Nephron progenitor cell (in vitro differentiated cells): Measurements from ENCODE around the gene SYT5.
A peak's percentile ranks its signal among the peaks of the same experiment; 100 is the strongest.

Source experiments
- DNase-seq: peaks from one replicate; pipeline ENCODE4 v3.0.0; 2021
- H3K27ac Mint-ChIP-seq: 2 replicates; pipeline ENCODE4 v1.8.0; 2021; ENCODE audit warnings: mild to moderate bottlenecking, moderate library complexity, mixed read lengths
- H3K27me3 Mint-ChIP-seq: 2 replicates; pipeline ENCODE4 v1.8.0; 2021; ENCODE audit warnings: mild to moderate bottlenecking, low read depth, mixed read lengths; ENCODE audit not compliant: poor library complexity
- H3K36me3 Mint-ChIP-seq: 2 replicates; pipeline ENCODE4 v1.8.0; 2021; ENCODE audit warnings: low read depth, mixed read lengths
- H3K4me1 Mint-ChIP-seq: 2 replicates; pipeline ENCODE4 v1.8.0; 2021; ENCODE audit warnings: mixed read lengths
- H3K4me3 Mint-ChIP-seq: 2 replicates; pipeline ENCODE4 v1.8.0; 2021; ENCODE audit warnings: mild to moderate bottlenecking, moderate library complexity, mixed read lengths
- H3K9me3 Mint-ChIP-seq: 2 replicates; pipeline ENCODE4 v1.8.0; 2021; ENCODE audit warnings: mild to moderate bottlenecking, moderate library complexity, mixed read lengths
- TF ChIP-seq, protein P1 (sequence below): fragments of 200-600 bp; sonication (generic); IDR thresholded peaks from 2 replicates; pipeline ENCODE4 v1.5.0; 2021; ENCODE audit warnings: antibody characterized with exemption

Gene SYT5

DNA sequence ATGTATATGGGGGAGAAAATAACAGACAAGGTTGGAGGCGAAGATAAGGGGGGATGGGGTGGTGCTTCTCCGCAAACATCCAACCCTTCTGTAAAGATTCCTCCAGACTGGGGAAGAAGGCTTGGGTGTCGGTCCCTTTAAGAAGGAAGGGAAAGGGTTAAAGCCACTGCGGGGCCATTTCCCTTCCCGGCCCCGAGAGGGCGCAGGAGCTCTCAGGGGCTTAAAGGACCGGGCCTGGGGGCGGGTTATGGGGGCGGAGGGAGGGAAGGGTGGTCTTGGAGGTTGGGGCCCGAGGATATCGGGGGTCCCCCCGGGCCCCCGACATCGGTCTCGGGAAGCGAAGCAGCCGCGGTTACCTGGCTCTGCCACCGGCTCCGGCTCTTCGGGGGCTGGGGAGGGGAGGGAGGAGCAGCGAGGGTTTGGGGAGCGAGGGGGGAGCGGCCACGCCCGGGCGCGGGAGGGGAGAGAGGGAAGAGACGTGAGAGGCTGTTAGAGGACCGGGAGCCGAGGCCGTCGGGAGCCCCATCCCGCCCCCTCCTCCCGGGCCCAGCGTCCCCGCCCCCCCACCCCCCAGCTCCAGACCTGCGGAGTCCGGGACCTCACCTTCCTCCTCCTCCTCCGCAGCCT, 33.9 kb downstream of the SYT5 start:
- Mint-ChIP-seq H3K4me1 (peaks cover 30% of the 10 kb centered on the region), H3K4me3 (peak overlapping the region; percentile 38), H3K36me3 (no peaks in the 10 kb centered on the region), H3K9me3 (no peaks in the 10 kb centered on the region), H3K27ac (no peak overlapping the region), H3K27me3 (peaks cover 59% of the 10 kb centered on the region)
- peak; percentile 39 for DNase-seq
- TF ChIP-seq, protein P1, sequence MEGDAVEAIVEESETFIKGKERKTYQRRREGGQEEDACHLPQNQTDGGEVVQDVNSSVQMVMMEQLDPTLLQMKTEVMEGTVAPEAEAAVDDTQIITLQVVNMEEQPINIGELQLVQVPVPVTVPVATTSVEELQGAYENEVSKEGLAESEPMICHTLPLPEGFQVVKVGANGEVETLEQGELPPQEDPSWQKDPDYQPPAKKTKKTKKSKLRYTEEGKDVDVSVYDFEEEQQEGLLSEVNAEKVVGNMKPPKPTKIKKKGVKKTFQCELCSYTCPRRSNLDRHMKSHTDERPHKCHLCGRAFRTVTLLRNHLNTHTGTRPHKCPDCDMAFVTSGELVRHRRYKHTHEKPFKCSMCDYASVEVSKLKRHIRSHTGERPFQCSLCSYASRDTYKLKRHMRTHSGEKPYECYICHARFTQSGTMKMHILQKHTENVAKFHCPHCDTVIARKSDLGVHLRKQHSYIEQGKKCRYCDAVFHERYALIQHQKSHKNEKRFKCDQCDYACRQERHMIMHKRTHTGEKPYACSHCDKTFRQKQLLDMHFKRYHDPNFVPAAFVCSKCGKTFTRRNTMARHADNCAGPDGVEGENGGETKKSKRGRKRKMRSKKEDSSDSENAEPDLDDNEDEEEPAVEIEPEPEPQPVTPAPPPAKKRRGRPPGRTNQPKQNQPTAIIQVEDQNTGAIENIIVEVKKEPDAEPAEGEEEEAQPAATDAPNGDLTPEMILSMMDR: peak; percentile 51

DNA sequence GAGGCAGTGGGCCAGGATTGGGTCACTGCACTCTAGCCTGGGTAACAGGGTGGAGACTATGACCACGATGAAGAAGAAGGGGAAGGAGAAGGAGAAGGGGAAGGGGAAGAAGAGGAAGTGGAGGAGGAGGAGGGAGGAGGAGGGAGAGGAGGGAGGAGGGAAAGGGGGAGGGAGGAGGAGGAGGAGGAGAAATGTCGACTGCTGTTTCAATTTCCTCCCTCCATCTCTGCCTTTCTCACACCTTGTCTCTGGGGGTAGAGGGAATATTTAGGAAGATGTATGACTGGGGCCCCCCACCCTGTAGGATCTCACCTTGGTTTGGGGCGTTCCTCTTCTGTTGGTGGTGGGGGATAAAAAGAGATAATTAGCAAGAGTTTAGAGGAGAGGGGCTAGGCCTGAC, 34.9 kb downstream of the SYT5 start:
- Mint-ChIP-seq H3K36me3 (no peaks in the 10 kb centered on the region), H3K9me3 (no peaks in the 10 kb centered on the region), H3K4me1 (peaks cover 32% of the 10 kb centered on the region), H3K27me3 (peaks cover 58% of the 10 kb centered on the region), H3K4me3 (no peak overlapping the region), H3K27ac (no peak overlapping the region)
- no peak for DNase-seq
- TF ChIP-seq, protein P1: no peak

DNA sequence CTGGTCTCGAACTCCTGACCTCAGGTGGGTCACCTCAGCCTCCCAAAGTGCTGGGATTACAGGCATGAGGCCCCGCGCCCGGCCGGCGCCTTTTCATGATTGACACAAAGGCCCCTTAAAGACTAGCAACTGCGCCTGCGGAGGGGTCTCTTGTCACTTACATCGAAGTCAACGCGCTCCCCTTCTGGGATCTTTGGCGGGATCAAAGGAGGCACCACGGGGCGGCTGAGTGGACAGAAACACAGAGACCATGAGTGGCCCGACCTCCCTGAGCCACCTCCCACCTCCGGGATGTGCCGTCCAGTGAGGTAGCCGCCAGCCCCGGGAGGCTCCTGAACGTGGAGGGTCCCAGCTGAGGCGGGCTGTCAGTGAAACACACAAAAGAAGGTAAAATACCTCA, 38.4 kb downstream of the SYT5 start:
- Mint-ChIP-seq H3K27me3 (peaks cover 47% of the 10 kb centered on the region), H3K36me3 (no peaks in the 10 kb centered on the region), H3K27ac (no peak overlapping the region), H3K9me3 (no peaks in the 10 kb centered on the region), H3K4me1 (peaks cover 16% of the 10 kb centered on the region), H3K4me3 (no peak overlapping the region)
- DNase-seq: no peak
- TF ChIP-seq, protein P1: no peak

DNA sequence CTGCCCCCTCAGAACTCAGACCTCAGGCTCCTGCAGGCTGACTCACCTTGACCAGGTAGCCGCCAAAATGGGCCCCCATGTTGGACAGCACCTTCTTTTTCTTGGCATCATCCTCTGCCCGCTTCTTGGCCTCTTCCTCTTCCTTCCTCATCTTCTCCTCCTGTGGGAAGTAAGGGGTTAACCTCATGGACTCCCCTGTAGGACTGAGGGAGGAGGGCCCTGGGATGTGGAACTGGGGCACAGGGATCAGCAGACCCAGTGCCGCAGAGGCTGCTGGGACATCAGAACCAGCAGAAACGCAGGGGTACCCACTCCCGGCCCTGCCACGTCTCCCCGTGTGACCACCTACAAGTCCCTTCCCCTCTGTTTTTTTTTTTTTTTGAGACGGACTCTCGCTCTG, 42.2 kb downstream of the SYT5 start:
- Mint-ChIP-seq H3K36me3 (no peaks in the 10 kb centered on the region), H3K4me1 (peaks cover 25% of the 10 kb centered on the region), H3K4me3 (no peak overlapping the region), H3K9me3 (no peaks in the 10 kb centered on the region), H3K27me3 (peaks cover 17% of the 10 kb centered on the region), H3K27ac (no peak overlapping the region)
- TF ChIP-seq, protein P1: no peak
- DNase-seq: no peak

DNA sequence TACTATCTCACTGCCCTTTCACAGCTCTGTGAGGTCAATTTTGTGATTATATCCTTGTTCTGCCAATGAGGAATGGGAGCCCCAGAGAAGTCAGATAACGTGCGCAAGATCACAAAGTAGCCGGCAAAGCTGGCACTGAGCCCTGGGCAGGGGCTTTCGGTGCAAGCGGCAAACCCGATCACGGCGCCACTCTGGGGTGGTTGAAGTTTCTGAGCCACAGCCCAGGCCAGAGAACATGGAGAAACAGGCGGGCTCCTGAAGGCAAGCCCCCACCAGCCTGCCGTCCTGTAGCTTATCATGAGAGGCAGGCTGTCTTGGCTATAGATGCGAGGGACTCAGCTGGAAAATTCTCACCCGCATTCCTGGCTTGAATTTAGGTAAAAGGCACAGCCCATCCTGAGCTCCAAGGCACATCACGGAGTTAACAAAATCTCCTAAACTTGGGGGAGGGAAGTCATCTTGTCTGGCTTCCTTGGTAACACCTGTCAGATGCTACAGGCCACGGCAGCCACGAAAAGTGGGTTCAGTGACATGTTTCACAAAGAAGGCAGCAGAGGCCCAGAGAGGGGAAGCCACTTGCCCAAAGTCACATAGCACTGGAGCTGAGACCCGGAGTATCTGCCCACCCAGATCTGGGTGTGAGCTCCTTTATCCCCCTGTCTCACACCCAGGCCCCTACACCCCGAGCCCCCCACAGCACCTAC, 43.5 kb downstream of the SYT5 start:
- TF ChIP-seq, protein P1: no peak
- Mint-ChIP-seq H3K36me3 (no peaks in the 10 kb centered on the region), H3K4me3 (no peak overlapping the region), H3K9me3 (no peaks in the 10 kb centered on the region), H3K27ac (no peak overlapping the region), H3K4me1 (peaks cover 31% of the 10 kb centered on the region), H3K27me3 (peaks cover 16% of the 10 kb centered on the region)
- no peak for DNase-seq

DNA sequence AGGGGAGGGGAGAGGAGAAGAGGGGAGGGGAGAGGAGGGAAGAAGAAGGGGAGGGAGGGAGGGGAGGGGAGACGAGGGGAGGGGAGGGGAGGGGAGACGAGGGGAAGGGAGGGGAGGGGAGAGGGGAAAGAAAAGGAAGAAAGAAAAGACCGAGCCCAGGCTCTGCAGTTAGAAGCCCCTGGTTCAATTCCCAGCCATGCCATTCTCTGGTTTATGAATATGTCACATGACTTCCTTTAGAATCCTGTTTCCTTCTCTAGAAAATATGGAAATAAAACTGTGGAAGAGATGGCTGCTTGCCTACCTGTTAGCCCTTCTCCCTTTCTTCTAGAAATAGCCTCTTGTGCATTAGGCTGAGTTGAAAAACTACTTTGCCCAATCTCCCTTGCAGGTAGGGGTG, 45.4 kb downstream of the SYT5 start:
- Mint-ChIP-seq H3K4me3 (no peak overlapping the region), H3K36me3 (no peaks in the 10 kb centered on the region), H3K27ac (peak overlapping the region; percentile 78), H3K9me3 (no peaks in the 10 kb centered on the region), H3K27me3 (peaks cover 11% of the 10 kb centered on the region), H3K4me1 (peaks cover 38% of the 10 kb centered on the region)
- TF ChIP-seq, protein P1: no peak
- DNase-seq: no peak
